Right lobe of liver (tissue), 6 donors: ENCODE results near the gene MTA1. TPM values are rescaled to one million over a fixed set of nuclear protein-coding genes. Genes with fewer than 3 reads are reported as not detected.

Experiments
- ATAC-seq, 4 donors: fragments of 200-7000 bp; cut with Tn5 transposase; one replicate each; pipeline ENCODE4 v1.9.1; 2020; ENCODE audit warnings: mild to moderate bottlenecking in 4 of 4, moderate library complexity in 4 of 4
- DNase-seq, 3 donors: peaks; one replicate each; pipeline ENCODE4 v3.0.0-alpha.2; 2020
- H3K27ac ChIP-seq, 3 donors: fragments of 200-600 bp; one replicate each; pipeline ENCODE4 v1.8.0; 2022
- H3K27me3 ChIP-seq, 2 donors: fragments of 200-600 bp; one replicate each; pipeline ENCODE4 v1.8.0; 2022
- H3K36me3 ChIP-seq, 4 donors: fragments of 200-600 bp; sonication (generic) in 1 of 4; one replicate each; pipeline versions ENCODE4 v1.5.1 to v1.8.0; 2017 to 2022; ENCODE audit warnings: control low read depth in 1 of 4
- H3K4me1 ChIP-seq, 4 donors: fragments of 200-600 bp; sonication (generic) in 1 of 4; one replicate each; pipeline versions ENCODE4 v1.5.1 to v1.8.0; 2017 to 2022; ENCODE audit warnings: control low read depth in 1 of 4
- H3K4me3 ChIP-seq, 3 donors: fragments of 200-600 bp; one replicate each; pipeline ENCODE4 v1.8.0; 2022
- H3K9me3 ChIP-seq, 4 donors: fragments of 200-600 bp; sonication (generic) in 1 of 4; one replicate each; pipeline versions ENCODE4 v1.5.1 to v1.8.0; 2017 to 2022; ENCODE audit warnings: control low read depth in 1 of 4
- CTCF ChIP-seq, 4 donors: fragments of 200-600 bp in 3 of 4; fragments of 450-650 bp in 1 of 4; IDR thresholded peaks; one replicate each; pipeline versions ENCODE4 v1.5.1 to v1.8.0; 2016 to 2022; ENCODE audit warnings: antibody characterized with exemption in 4 of 4, mild to moderate bottlenecking in 2 of 4
- POLR2A ChIP-seq: fragments of 450-650 bp; IDR thresholded peaks from one replicate; pipeline ENCODE4 v1.6.1; 2017; ENCODE audit warnings: antibody characterized with exemption, mild to moderate bottlenecking
- WGBS: methylation state at CpG from one replicate; pipeline ENCODE4 v1.1.6; 2018; ENCODE audit warnings: low coverage, low lambda C conversion rate; ENCODE audit not compliant: insufficient coverage; ENCODE audit errors: missing lambda C conversion rate; 5-methylcytosine and 5-hydroxymethylcytosine counted together
- intact Hi-C, 2 donors: fragments of 100-400 bp; cut with DNase I; formaldehyde crosslinking; loops; one replicate each; pipeline versions ENCODE4 v1.11.2 to v1.14.1; 2022
- total RNA-seq, 6 experiments: library from RNA; depleted of rRNA in 2 of 6; stranded (reverse); fragments of >200 nt in 2 of 6; fragmentation: NEBNext Ultra II Directional in 3 of 6; extraction: Animal tissue kit (Norgen Biotek cat#: 25700) in 3 of 6; gene quantifications; one replicate each; pipeline versions ENCODE4 v1.1.0 to v1.2.4, GENCODE V29; 2016 to 2023
- donor health status: DM: no; HTN: yes; CAD: no.
- donor health status: DM: no; HTN: no; CAD: no.
- donor health status: DM: no; HTN: no; CAD: no.
- donor health status: DM: no; HTN: yes; CAD: no.
- donor health status: DM: no; HTN: yes; CAD: no.

Gene MTA1
- total RNA-seq, 6 experiments from 2014 or later: 18.6 to 45.1 (median 29.2) TPM

- intact Hi-C loops: no loop called here
- no peak for TF ChIP-seq CTCF (IDR thresholded peaks at IDR 0.05)
- TF ChIP-seq POLR2A: no peak
- 100% methylated on average over 4 of the region's 36 CpGs for WGBS
Measured at GRCh38 chr14:105498430-105499255, 79.0 kb downstream of the MTA1 start.

GRCh38 chr14:105499256-105500035, 79.8 kb downstream of the MTA1 start:
- ATAC-seq: no peak
- intact Hi-C loops: no loop called here
- 100% methylated on average over 1 of the region's 27 CpGs for WGBS
- peaks cover 0 to 28% (median 13%) of the 10 kb centered on the region in 4 donors for H3K4me1 ChIP-seq
- no peaks in the 10 kb centered on the region for H3K27me3 ChIP-seq
- no peak for TF ChIP-seq CTCF (IDR thresholded peaks at IDR 0.05)
- no peak for TF ChIP-seq POLR2A
- H3K4me3 ChIP-seq: no peak overlapping the region
- H3K27ac ChIP-seq: no peak overlapping the region
- DNase-seq: peak in 1 of 3 donors; percentile 54
- H3K36me3 ChIP-seq: peaks cover 0 to 3% (median 0%) of the 10 kb centered on the region in 4 donors
- H3K9me3 ChIP-seq: no peaks in the 10 kb centered on the region

More at GRCh38 chr14:105498430-105499255, 79.0 kb downstream of the MTA1 start:
- DNase-seq (peak in 2 of 3 donors; percentile 45 to 57), ATAC-seq (no peak)
- peaks cover 0 to 3% (median 0%) of the 10 kb centered on the region in 4 donors for H3K36me3 ChIP-seq
- H3K4me1 ChIP-seq: peaks cover 0 to 28% (median 13%) of the 10 kb centered on the region in 4 donors
- no peaks in the 10 kb centered on the region for H3K27me3 ChIP-seq
- no peaks in the 10 kb centered on the region for H3K9me3 ChIP-seq
- H3K27ac ChIP-seq: peak overlapping the region in 1 of 3 donors; percentile 97
- H3K4me3 ChIP-seq: no peak overlapping the region

GRCh38 chr14:105500036-105500725, 80.6 kb downstream of the MTA1 start:
- no peak for TF ChIP-seq CTCF (IDR thresholded peaks at IDR 0.05)
- no peak for TF ChIP-seq POLR2A
- no peak for ATAC-seq
- Histone ChIP-seq H3K4me1 (peaks cover 0 to 23% (median 12%) of the 10 kb centered on the region in 4 donors), H3K9me3 (no peaks in the 10 kb centered on the region), H3K27me3 (no peaks in the 10 kb centered on the region), H3K27ac (no peak overlapping the region), H3K4me3 (no peak overlapping the region), H3K36me3 (peaks cover 0 to 3% (median 0%) of the 10 kb centered on the region in 4 donors)
- WGBS: 82% methylated on average over 3 of the region's 21 CpGs
- no peak for DNase-seq
- intact Hi-C loops: no loop called here

GRCh38 chr14:105500726-105501101, 81.1 kb downstream of the MTA1 start:
- ATAC-seq: no peak
- TF ChIP-seq POLR2A (no peak), CTCF (IDR thresholded peaks at IDR 0.05) (no peak)

More at GRCh38 chr14:105500726-105501101, 81.1 kb downstream of the MTA1 start:
- Histone ChIP-seq H3K36me3 (peaks cover 0 to 3% (median 0%) of the 10 kb centered on the region in 4 donors), H3K27ac (no peak overlapping the region), H3K27me3 (no peaks in the 10 kb centered on the region), H3K4me3 (no peak overlapping the region), H3K9me3 (no peaks in the 10 kb centered on the region), H3K4me1 (peaks cover 0 to 22% (median 11%) of the 10 kb centered on the region in 4 donors)
- no peak for DNase-seq
- intact Hi-C loops: no loop called here
- WGBS: 90% methylated on average over 7 of the region's 10 CpGs
